ENCODE data around the gene CALML5.

GRCh38 chr10:5502571-5503476, 3.5 kb upstream of the CALML5 start:
- TF ChIP-seq CTCF (conservative IDR thresholded peaks at IDR 0.05; ENCODE audit: low read depth, low read length) (no peak), EZH2 (IDR thresholded peaks at IDR 0.05; ENCODE audit: low read length, unreplicated experiment) (no peak)
